ENCODE measurements around the gene AP1AR.

The AP1AR gene

DNA sequence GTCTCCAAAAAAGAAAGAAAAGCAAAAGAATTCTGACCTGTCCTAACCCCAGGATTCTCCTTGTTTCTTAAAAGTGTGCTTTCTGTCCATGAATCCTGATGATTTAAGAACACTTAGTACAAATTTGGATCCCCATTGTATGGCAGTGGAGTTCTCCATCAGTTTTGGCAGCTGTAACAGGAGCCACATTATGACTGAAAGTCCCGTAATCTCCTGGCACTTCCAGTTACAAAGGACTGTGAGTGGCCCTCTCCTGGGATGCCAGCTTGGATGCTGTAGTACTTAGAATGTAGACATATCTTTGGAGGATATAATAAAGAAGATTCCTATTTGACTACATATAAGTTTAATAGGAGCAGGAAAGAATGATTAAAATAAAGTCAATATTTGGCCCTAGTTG lies 20.6 kb downstream of the AP1AR start:
- Histone ChIP-seq H2BK12ac (ENCODE audit: low read length in 2 of 2) (no peak overlapping the region), H3K4me1 (ENCODE audit: control insufficient read depth, insufficient read depth, low read depth, low read length) (peaks cover 1% of the 10 kb centered on the region)

DNA sequence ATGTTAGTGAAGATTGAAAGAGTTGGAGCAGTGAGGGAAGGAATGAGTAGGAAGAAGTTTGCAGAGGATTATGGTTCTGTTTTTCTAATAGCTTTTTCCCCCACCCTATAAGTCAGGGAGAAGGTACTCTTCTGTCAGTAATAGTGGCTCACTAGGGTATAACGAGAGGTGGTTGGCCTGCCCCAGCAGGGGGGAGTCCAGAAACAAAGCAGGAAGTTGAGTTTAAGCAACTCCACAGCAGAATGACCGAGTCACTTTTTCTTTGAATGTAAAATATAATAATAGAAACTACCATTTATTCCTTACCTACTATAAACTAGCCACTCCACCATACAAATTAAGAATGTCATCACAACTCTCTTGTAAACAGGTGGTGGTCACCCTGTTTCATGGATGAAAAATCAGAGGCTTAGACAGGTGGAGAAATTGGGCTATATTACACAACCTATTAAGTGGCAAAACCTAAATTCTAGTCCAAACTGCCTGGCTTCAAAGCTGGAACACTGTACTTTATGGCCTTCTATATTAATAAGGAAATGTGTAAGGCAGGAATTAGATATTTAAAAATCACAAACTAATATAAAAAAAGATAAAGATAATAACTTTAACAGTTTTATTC lies 21.9 kb downstream of the AP1AR start:
- Histone ChIP-seq H2AFZ (ENCODE audit: low read depth, low read length) (no peak overlapping the region), H2BK12ac (ENCODE audit: low read length in 2 of 2) (no peak overlapping the region), H4K91ac (ENCODE audit: low read length) (no peak overlapping the region), H3K4me2 (ENCODE audit: low read length, poor library complexity, severe bottlenecking) (no peak overlapping the region), H2BK120ac (ENCODE audit: low read depth, low read length) (no peak overlapping the region), H3K36me3 (ENCODE audit: control insufficient read depth in 1 of 2, insufficient read depth in 2 of 2, low read depth in 1 of 2, low read length in 2 of 2) (peaks cover 0 to 17% of the 10 kb centered on the region in 2 experiments), H2AK5ac (ENCODE audit: low read length, severe bottlenecking) (no peak overlapping the region), H3K4me1 (ENCODE audit: control insufficient read depth, insufficient read depth, low read depth, low read length) (peaks cover 1% of the 10 kb centered on the region), H3K4me3 (ENCODE audit: insufficient read depth in 1 of 2, low read depth in 1 of 2, low read length in 2 of 2) (no peak overlapping the region), H3K14ac (ENCODE audit: low read length in 2 of 2) (no peak overlapping the region), H3K18ac (ENCODE audit: low read depth in 1 of 2, low read length in 2 of 2) (no peak overlapping the region), H2BK15ac (ENCODE audit: low read depth, poor library complexity, severe bottlenecking) (no peak overlapping the region), H3K79me1 (replicated peaks; ENCODE audit: low read length, poor library complexity, severe bottlenecking) (peaks cover 10% of the 10 kb centered on the region), H4K8ac (ENCODE audit: low read length) (no peak overlapping the region), H3K23ac (ENCODE audit: low read length in 2 of 2) (no peak overlapping the region), H3K27ac (ENCODE audit: low read length, poor library complexity, severe bottlenecking) (no peak overlapping the region), H3K9ac (ENCODE audit: low read length) (no peak overlapping the region), H3K9me3 (ENCODE audit: control insufficient read depth, low read length) (no peaks in the 10 kb centered on the region), H3K27me3 (ENCODE audit: control insufficient read depth in 1 of 2, insufficient read depth in 1 of 2, low read length in 2 of 2) (no peaks in the 10 kb centered on the region), H3K4ac (ENCODE audit: low read depth in 1 of 2, low read length in 2 of 2) (no peak overlapping the region), H2BK5ac (ENCODE audit: low read depth, low read length, poor library complexity, severe bottlenecking) (no peak overlapping the region)
- DNase-seq, result no peak
- 0% methylated on average over 1 of the region's 2 CpGs for WGBS

More for the DNA sequence above, 20.6 kb downstream of the AP1AR start:
- Histone ChIP-seq H3K23ac (ENCODE audit: low read length in 2 of 2) (no peak overlapping the region), H3K79me1 (replicated peaks; ENCODE audit: low read length, poor library complexity, severe bottlenecking) (peaks cover 10% of the 10 kb centered on the region), H4K91ac (ENCODE audit: low read length) (no peak overlapping the region), H2BK15ac (ENCODE audit: low read depth, poor library complexity, severe bottlenecking) (no peak overlapping the region), H3K14ac (ENCODE audit: low read length in 2 of 2) (no peak overlapping the region), H3K4me2 (ENCODE audit: low read length, poor library complexity, severe bottlenecking) (no peak overlapping the region), H3K27me3 (ENCODE audit: control insufficient read depth in 1 of 2, insufficient read depth in 1 of 2, low read length in 2 of 2) (no peaks in the 10 kb centered on the region), H3K36me3 (ENCODE audit: control insufficient read depth in 1 of 2, insufficient read depth in 2 of 2, low read depth in 1 of 2, low read length in 2 of 2) (peaks cover 0 to 13% of the 10 kb centered on the region in 2 experiments), H3K9ac (ENCODE audit: low read length) (no peak overlapping the region), H3K27ac (ENCODE audit: low read length, poor library complexity, severe bottlenecking) (no peak overlapping the region), H3K9me3 (ENCODE audit: control insufficient read depth, low read length) (no peaks in the 10 kb centered on the region), H2AK5ac (ENCODE audit: low read length, severe bottlenecking) (no peak overlapping the region), H2BK5ac (ENCODE audit: low read depth, low read length, poor library complexity, severe bottlenecking) (no peak overlapping the region), H3K18ac (ENCODE audit: low read depth in 1 of 2, low read length in 2 of 2) (no peak overlapping the region), H3K4me3 (ENCODE audit: insufficient read depth in 1 of 2, low read depth in 1 of 2, low read length in 2 of 2) (no peak overlapping the region), H2AFZ (ENCODE audit: low read depth, low read length) (no peak overlapping the region), H2BK120ac (ENCODE audit: low read depth, low read length) (no peak overlapping the region), H4K8ac (ENCODE audit: low read length) (no peak overlapping the region), H3K4ac (ENCODE audit: low read depth in 1 of 2, low read length in 2 of 2) (no peak overlapping the region)
- no peak for DNase-seq
- 100% methylated on average over 1 of the region's 1 CpG for WGBS

DNA sequence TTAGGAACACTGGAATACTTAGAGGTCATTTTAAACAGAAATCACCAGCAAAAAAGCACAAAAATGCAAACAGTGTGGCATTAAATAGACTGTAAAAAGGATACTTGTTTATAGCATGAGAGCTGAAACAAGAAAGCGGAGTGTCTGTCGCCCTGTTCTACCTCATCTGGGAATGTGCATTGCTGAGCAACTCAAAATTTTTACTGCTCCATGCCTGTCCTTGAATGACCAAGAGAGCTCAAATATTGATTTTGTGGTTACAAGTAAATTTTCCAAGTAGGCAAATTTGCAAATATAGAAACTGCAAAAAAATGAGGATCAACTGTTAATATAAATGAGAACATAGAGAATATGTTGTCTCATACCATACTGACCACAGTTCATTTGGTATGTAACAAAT lies 25.5 kb downstream of the AP1AR start:
- Histone ChIP-seq H2BK12ac (ENCODE audit: low read length in 2 of 2) (no peak overlapping the region), H3K4me1 (ENCODE audit: control insufficient read depth, insufficient read depth, low read depth, low read length) (peaks cover 1% of the 10 kb centered on the region), H3K27ac (ENCODE audit: low read length, poor library complexity, severe bottlenecking) (no peak overlapping the region), H3K14ac (ENCODE audit: low read length in 2 of 2) (no peak overlapping the region), H4K91ac (ENCODE audit: low read length) (no peak overlapping the region), H3K79me1 (replicated peaks; ENCODE audit: low read length, poor library complexity, severe bottlenecking) (peaks cover 5% of the 10 kb centered on the region), H2BK5ac (ENCODE audit: low read depth, low read length, poor library complexity, severe bottlenecking) (no peak overlapping the region), H3K23ac (ENCODE audit: low read length in 2 of 2) (no peak overlapping the region), H3K18ac (ENCODE audit: low read depth in 1 of 2, low read length in 2 of 2) (no peak overlapping the region), H3K4me2 (ENCODE audit: low read length, poor library complexity, severe bottlenecking) (no peak overlapping the region), H3K4me3 (ENCODE audit: insufficient read depth in 1 of 2, low read depth in 1 of 2, low read length in 2 of 2) (no peak overlapping the region), H4K8ac (ENCODE audit: low read length) (no peak overlapping the region), H3K9ac (ENCODE audit: low read length) (no peak overlapping the region), H3K27me3 (ENCODE audit: control insufficient read depth in 1 of 2, insufficient read depth in 1 of 2, low read length in 2 of 2) (no peaks in the 10 kb centered on the region), H3K4ac (ENCODE audit: low read depth in 1 of 2, low read length in 2 of 2) (no peak overlapping the region), H3K36me3 (ENCODE audit: control insufficient read depth in 1 of 2, insufficient read depth in 2 of 2, low read depth in 1 of 2, low read length in 2 of 2) (peaks cover 3 to 48% of the 10 kb centered on the region in 2 experiments), H2AK5ac (ENCODE audit: low read length, severe bottlenecking) (no peak overlapping the region), H2BK120ac (ENCODE audit: low read depth, low read length) (no peak overlapping the region), H2AFZ (ENCODE audit: low read depth, low read length) (no peak overlapping the region), H3K9me3 (ENCODE audit: control insufficient read depth, low read length) (no peaks in the 10 kb centered on the region), H2BK15ac (ENCODE audit: low read depth, poor library complexity, severe bottlenecking) (no peak overlapping the region)
- 96% methylated on average over 2 of the region's 2 CpGs for WGBS
- DNase-seq, result no peak

DNA sequence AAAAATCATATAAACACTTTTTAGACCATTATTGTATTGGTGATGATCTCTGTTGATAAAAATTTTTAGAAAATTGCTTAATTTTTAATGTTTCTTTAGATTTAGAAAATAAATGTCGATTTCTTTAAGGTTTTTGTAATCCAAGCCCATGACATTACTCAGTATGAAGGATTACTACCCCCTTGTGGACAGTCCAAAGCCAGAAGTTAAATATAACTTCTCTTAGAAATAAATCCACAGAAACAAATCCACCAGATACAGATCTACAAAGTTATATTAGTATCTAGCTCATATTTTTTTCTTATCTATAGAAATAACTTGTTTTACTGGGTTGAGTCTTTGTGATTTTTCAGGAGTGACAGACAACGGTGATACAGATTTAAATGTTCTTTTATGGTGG lies 35.2 kb downstream of the AP1AR start:
- Histone ChIP-seq H2BK15ac (ENCODE audit: low read depth, poor library complexity, severe bottlenecking) (no peak overlapping the region), H4K91ac (ENCODE audit: low read length) (no peak overlapping the region), H3K36me3 (ENCODE audit: control insufficient read depth in 1 of 2, insufficient read depth in 2 of 2, low read depth in 1 of 2, low read length in 2 of 2) (peaks cover 0 to 57% of the 10 kb centered on the region in 2 experiments), H3K14ac (ENCODE audit: low read length in 2 of 2) (no peak overlapping the region), H2BK12ac (ENCODE audit: low read length in 2 of 2) (no peak overlapping the region), H3K4me2 (ENCODE audit: low read length, poor library complexity, severe bottlenecking) (no peak overlapping the region), H3K27ac (ENCODE audit: low read length, poor library complexity, severe bottlenecking) (no peak overlapping the region), H3K79me1 (replicated peaks; ENCODE audit: low read length, poor library complexity, severe bottlenecking) (peaks cover 8% of the 10 kb centered on the region), H3K4me3 (ENCODE audit: insufficient read depth in 1 of 2, low read depth in 1 of 2, low read length in 2 of 2) (no peak overlapping the region), H3K9me3 (ENCODE audit: control insufficient read depth, low read length) (no peaks in the 10 kb centered on the region), H2AFZ (ENCODE audit: low read depth, low read length) (no peak overlapping the region), H3K4me1 (ENCODE audit: control insufficient read depth, insufficient read depth, low read depth, low read length) (no peaks in the 10 kb centered on the region), H3K23ac (ENCODE audit: low read length in 2 of 2) (no peak overlapping the region), H2AK5ac (ENCODE audit: low read length, severe bottlenecking) (no peak overlapping the region), H2BK5ac (ENCODE audit: low read depth, low read length, poor library complexity, severe bottlenecking) (no peak overlapping the region), H3K4ac (ENCODE audit: low read depth in 1 of 2, low read length in 2 of 2) (no peak overlapping the region), H3K9ac (ENCODE audit: low read length) (peak overlapping the region; percentile 16), H2BK120ac (ENCODE audit: low read depth, low read length) (no peak overlapping the region), H3K27me3 (ENCODE audit: control insufficient read depth in 1 of 2, insufficient read depth in 1 of 2, low read length in 2 of 2) (no peaks in the 10 kb centered on the region), H3K18ac (ENCODE audit: low read depth in 1 of 2, low read length in 2 of 2) (no peak overlapping the region), H4K8ac (ENCODE audit: low read length) (no peak overlapping the region)
- WGBS, result 67% methylated on average over 1 of the region's 2 CpGs
- DNase-seq, result peak; percentile 28

Measured in mesenchymal stem cell (in vitro differentiated cells and primary cell).